IPS-20b (cell line): ENCODE results near the gene SNX14.
"Not testable (repeated sequence)": the region's sequence is repeated elsewhere in the genome, so short reads cannot be mapped to it uniquely, and the experiment has no call there.

Source experiments
- H3K27ac ChIP-seq: one replicate; pipeline ENCODE4 v1.5.1; 2013; ENCODE audit warnings: low read length
- H3K27me3 ChIP-seq: 2 replicates; pipeline ENCODE4 v1.6.1; 2013; ENCODE audit warnings: mild to moderate bottlenecking, low read length, inconsistent platforms; ENCODE audit not compliant: insufficient read depth
- H3K36me3 ChIP-seq: 2 replicates; pipeline ENCODE4 v1.6.1; 2013; ENCODE audit warnings: low read depth, mild to moderate bottlenecking, inconsistent platforms, low read length, moderate library complexity; ENCODE audit not compliant: insufficient read depth
- H3K4me1 ChIP-seq: 2 replicates; pipeline ENCODE4 v1.6.1; 2013; ENCODE audit warnings: mild to moderate bottlenecking, control low read depth, inconsistent platforms, low read length, moderate library complexity; ENCODE audit not compliant: insufficient read depth
- H3K4me3 ChIP-seq: 2 replicates; pipeline ENCODE4 v1.5.1; 2013; ENCODE audit warnings: mild to moderate bottlenecking, low read length, inconsistent platforms
- H3K9ac ChIP-seq: 2 replicates; pipeline ENCODE4 v1.6.1; 2013; ENCODE audit warnings: low read depth, mild to moderate bottlenecking, inconsistent platforms, low read length, moderate library complexity
- H3K9me3 ChIP-seq: 2 replicates; pipeline ENCODE4 v1.6.1; 2013; ENCODE audit warnings: mild to moderate bottlenecking, low read depth, low read length, inconsistent platforms; ENCODE audit not compliant: insufficient read depth

SNX14 gene

GRCh38 chr6:85581572-85581971, 12.1 kb downstream of the SNX14 start:
- peaks cover 11% of the 10 kb centered on the region for H3K4me1 ChIP-seq
- H3K27ac ChIP-seq, result no peak overlapping the region
- H3K9ac ChIP-seq, result no peak overlapping the region
- no peaks in the 10 kb centered on the region for H3K27me3 ChIP-seq
- H3K9me3 ChIP-seq, result peaks cover 4% of the 10 kb centered on the region; the same call in 1 of the 2 replicates
- H3K4me3 ChIP-seq, result no peak overlapping the region
- H3K36me3 ChIP-seq, result no peaks in the 10 kb centered on the region

DNA sequence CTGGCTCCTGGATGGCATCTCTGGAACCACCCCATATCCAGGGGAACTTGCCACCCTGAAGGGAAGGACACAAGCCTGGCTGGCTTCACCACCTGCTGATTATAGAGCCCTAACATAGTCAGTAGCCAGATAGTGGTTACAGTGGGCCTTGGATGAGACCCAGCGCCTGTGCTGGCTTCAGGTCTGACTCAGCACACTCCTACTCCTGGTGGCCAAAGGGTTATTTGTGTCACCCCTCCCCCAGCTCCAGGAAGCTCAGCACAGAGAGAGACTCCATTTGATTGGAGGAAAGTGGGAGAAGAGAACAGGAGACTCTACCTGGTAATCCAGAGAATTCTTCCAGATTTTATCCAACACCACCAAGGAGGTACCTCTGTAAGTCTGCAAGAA, 12.8 kb downstream of the SNX14 start:
- Histone ChIP-seq H3K27ac (no peak overlapping the region), H3K27me3 (no peaks in the 10 kb centered on the region), H3K4me3 (peak overlapping the region; percentile 31; the same call in 1 of the 2 replicates), H3K36me3 (no peaks in the 10 kb centered on the region), H3K9ac (no peak overlapping the region), H3K4me1 (peaks cover 11% of the 10 kb centered on the region), H3K9me3 (peaks cover 4% of the 10 kb centered on the region; the same call in 1 of the 2 replicates)

- peaks cover 11% of the 10 kb centered on the region for H3K4me1 ChIP-seq
- peaks cover 4% of the 10 kb centered on the region; the same call in 1 of the 2 replicates for H3K9me3 ChIP-seq
- no peak overlapping the region for H3K27ac ChIP-seq
- H3K36me3 ChIP-seq, result no peaks in the 10 kb centered on the region
- no peak overlapping the region for H3K9ac ChIP-seq
- H3K27me3 ChIP-seq, result no peaks in the 10 kb centered on the region
- 0 out of 2 replicates have a peak overlapping the region, but pooled peaks have one; percentile 31 for H3K4me3 ChIP-seq
These were observed 13.4 kb downstream of the SNX14 start for GRCh38 chr6:85580118-85580877.

DNA sequence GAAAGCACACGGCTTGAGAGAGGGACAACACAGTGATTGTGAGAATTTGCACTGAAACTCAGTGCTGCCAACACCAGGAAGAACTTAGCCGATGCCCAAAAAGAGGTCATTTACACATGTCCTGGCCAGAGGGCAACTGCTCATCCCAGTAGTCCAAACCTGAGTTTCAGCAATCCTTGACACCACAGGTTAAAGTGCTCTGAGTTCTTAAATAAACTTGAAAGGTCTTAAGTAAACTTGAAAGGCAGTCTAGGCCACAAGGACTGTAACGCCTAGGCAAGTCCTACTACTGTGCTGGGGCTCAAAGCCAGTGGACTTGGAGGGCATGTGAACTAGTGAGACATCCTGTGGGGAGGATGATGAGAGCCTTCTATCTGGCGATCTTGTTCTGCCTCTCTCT, 14.1 kb downstream of the SNX14 start:
- Histone ChIP-seq H3K4me3 (no peak overlapping the region), H3K9ac (no peak overlapping the region), H3K27me3 (no peaks in the 10 kb centered on the region), H3K27ac (no peak overlapping the region), H3K4me1 (peaks cover 11% of the 10 kb centered on the region), H3K36me3 (no peaks in the 10 kb centered on the region), H3K9me3 (peaks cover 4% of the 10 kb centered on the region; the same call in 1 of the 2 replicates)

DNA sequence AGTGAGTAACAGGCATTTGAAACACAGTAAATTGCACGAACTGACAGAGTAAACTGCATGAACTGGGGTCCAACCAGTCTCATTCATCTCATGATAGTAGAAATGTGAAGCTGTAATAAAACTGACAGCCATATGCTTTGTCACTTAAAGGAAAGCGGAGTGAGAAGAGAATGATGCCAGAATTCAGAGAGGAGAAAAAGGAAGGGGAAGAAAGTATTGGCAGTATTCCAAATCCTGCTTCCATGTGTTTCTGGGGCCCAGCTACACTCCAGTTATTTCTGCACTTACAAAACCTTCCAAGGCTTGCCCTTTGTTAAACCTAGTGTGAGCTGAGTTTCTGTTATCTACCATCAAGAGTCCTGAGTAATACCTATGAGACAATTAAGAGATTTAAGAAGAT, 17.2 kb downstream of the SNX14 start:
- H3K27me3 ChIP-seq, result no peaks in the 10 kb centered on the region

DNA sequence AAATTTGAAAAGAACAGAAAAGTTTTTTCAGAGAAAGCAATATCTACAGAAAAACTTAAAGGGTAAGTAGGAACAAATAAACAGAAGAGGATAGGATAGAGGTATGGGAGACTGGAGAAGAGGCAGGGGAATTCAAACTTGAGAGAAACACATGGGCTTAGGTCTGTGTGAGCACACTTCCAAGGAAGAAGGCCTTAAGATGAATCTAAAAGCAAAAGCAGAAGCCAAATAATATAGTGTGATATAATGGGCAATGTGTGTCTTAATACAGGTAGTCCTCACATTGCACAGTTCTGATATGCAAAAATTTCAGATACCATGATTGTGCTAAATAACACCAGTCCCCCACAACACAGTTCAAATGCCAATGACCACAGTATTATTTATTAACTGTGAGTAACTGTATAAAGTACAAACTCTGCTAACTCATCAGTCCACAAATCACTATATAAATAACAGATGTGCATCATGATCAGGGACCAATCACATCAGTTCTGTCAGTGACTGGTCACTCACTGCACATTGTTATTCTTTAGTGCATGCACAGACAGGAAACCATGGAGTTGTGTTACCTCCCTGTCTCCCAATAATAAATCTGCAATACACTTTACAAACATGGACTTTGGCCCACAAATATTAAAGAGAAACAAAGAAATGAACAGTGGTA, 18.6 kb downstream of the SNX14 start:
- H3K9ac ChIP-seq, result no peak overlapping the region
- H3K4me1 ChIP-seq, result no peaks in the 10 kb centered on the region
- no peaks in the 10 kb centered on the region for H3K27me3 ChIP-seq
- H3K27ac ChIP-seq, result no peak overlapping the region
- no peaks in the 10 kb centered on the region for H3K9me3 ChIP-seq
- no peaks in the 10 kb centered on the region for H3K36me3 ChIP-seq
- no peak overlapping the region for H3K4me3 ChIP-seq

More for the DNA sequence above, 17.2 kb downstream of the SNX14 start:
- no peak overlapping the region for H3K27ac ChIP-seq
- H3K36me3 ChIP-seq, result no peaks in the 10 kb centered on the region
- H3K9me3 ChIP-seq, result no peaks in the 10 kb centered on the region
- no peak overlapping the region for H3K9ac ChIP-seq
- no peak overlapping the region for H3K4me3 ChIP-seq
- H3K4me1 ChIP-seq, result peaks cover 11% of the 10 kb centered on the region

GRCh38 chr6:85569323-85569722, 24.3 kb downstream of the SNX14 start:
- Histone ChIP-seq H3K4me3 (no peak overlapping the region), H3K27me3 (no peaks in the 10 kb centered on the region), H3K36me3 (no peaks in the 10 kb centered on the region), H3K4me1 (no peaks in the 10 kb centered on the region), H3K9ac (no peak overlapping the region), H3K27ac (no peak overlapping the region), H3K9me3 (no peaks in the 10 kb centered on the region)

GRCh38 chr6:85568411-85568810, 25.2 kb downstream of the SNX14 start:
- Histone ChIP-seq H3K9me3 (no peaks in the 10 kb centered on the region), H3K36me3 (no peaks in the 10 kb centered on the region), H3K27ac (no peak overlapping the region), H3K4me1 (no peaks in the 10 kb centered on the region), H3K27me3 (no peaks in the 10 kb centered on the region), H3K9ac (no peak overlapping the region), H3K4me3 (no peak overlapping the region)

DNA sequence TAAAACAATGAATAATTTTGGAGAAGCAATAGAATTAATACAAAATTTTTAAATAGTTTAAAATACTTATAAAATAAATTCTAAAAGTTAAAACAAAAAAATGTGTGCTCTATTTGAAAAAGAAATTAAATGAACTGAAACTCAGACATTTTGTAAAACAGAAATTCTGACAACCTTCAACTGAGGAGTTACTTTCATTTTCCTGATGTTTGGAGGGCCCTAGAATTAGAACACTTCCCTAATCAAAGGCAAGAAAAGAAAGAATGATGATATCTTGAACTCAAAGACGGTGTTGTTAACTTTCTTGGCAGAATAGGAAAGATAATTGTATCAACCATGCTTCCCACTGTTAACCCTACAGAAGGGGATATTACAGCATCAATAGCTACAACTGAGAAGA, 27.9 kb downstream of the SNX14 start:
- H3K27ac ChIP-seq, result no peak overlapping the region
- H3K36me3 ChIP-seq, result no peaks in the 10 kb centered on the region
- no peaks in the 10 kb centered on the region for H3K9me3 ChIP-seq
- H3K9ac ChIP-seq, result no peak overlapping the region
- no peaks in the 10 kb centered on the region for H3K4me1 ChIP-seq
- no peak overlapping the region for H3K4me3 ChIP-seq
- no peaks in the 10 kb centered on the region for H3K27me3 ChIP-seq

- H3K4me1 ChIP-seq, H3K9ac ChIP-seq, H3K4me3 ChIP-seq, H3K27ac ChIP-seq, H3K27me3 ChIP-seq, H3K9me3 ChIP-seq, H3K36me3 ChIP-seq: not testable (repeated sequence)
These were observed 29.4 kb downstream of the SNX14 start for GRCh38 chr6:85564223-85564622.

- Histone ChIP-seq H3K27me3 (no peaks in the 10 kb centered on the region), H3K36me3 (no peaks in the 10 kb centered on the region), H3K9ac (no peak overlapping the region), H3K4me3 (no peak overlapping the region), H3K4me1 (no peaks in the 10 kb centered on the region), H3K9me3 (no peaks in the 10 kb centered on the region), H3K27ac (no peak overlapping the region)
These were observed 31.8 kb downstream of the SNX14 start for GRCh38 chr6:85561750-85562357.
